Upper lobe of left lung (tissue), 4 donors: ENCODE results near the gene SPAM1.
"Not testable (repeated sequence)": the region's sequence is repeated elsewhere in the genome, so short reads cannot be mapped to it uniquely, and the experiment has no call there.

Experiments
- POLR2A ChIP-seq, 4 donors: fragments of 450-650 bp; IDR thresholded peaks; one replicate each; pipeline ENCODE4 v1.5.1; 2016 to 2017; ENCODE audit warnings: antibody characterized with exemption in 4 of 4, mild to moderate bottlenecking in 2 of 4
- POLR2AphosphoS5 ChIP-seq, 2 donors: sonication (generic); formaldehyde crosslinking; IDR thresholded peaks; one replicate each; pipeline ENCODE4 v1.5.1; 2017; ENCODE audit warnings: antibody characterized with exemption in 2 of 2
- TF ChIP-seq, protein P1 (sequence below), 6 experiments: fragments of 450-650 bp in 4 of 6; fragments of 200-600 bp in 2 of 6; sonication (generic) in 2 of 6; IDR thresholded peaks; one replicate each; pipeline ENCODE4 v1.5.1; 2016 to 2019; ENCODE audit warnings: antibody characterized with exemption in 6 of 6

DNA sequence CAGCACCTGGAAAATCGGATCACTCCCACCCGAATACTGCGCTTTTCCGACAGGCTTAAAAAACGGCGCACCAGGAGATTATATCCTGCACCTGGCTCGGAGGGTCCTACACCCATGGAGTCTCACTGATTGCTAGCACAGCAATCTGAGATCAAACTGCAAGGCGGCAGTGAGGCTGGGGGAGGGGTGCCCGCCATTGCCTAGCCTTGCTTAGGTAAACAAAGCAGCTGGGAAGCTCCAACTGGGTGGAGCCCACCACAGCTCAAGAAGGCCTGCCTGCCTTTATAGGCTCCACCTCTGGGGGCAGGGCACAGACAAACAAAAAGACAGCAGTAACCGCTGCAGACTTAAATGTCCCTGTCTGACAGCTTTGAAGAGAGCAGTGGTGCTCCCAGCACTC lies 30.3 kb upstream of the SPAM1 start:
- TF ChIP-seq, protein P1, sequence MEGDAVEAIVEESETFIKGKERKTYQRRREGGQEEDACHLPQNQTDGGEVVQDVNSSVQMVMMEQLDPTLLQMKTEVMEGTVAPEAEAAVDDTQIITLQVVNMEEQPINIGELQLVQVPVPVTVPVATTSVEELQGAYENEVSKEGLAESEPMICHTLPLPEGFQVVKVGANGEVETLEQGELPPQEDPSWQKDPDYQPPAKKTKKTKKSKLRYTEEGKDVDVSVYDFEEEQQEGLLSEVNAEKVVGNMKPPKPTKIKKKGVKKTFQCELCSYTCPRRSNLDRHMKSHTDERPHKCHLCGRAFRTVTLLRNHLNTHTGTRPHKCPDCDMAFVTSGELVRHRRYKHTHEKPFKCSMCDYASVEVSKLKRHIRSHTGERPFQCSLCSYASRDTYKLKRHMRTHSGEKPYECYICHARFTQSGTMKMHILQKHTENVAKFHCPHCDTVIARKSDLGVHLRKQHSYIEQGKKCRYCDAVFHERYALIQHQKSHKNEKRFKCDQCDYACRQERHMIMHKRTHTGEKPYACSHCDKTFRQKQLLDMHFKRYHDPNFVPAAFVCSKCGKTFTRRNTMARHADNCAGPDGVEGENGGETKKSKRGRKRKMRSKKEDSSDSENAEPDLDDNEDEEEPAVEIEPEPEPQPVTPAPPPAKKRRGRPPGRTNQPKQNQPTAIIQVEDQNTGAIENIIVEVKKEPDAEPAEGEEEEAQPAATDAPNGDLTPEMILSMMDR (IDR thresholded peaks at IDR 0.05) = not testable (repeated sequence)
- not testable (repeated sequence) for TF ChIP-seq POLR2AphosphoS5, POLR2A (IDR thresholded peaks at IDR 0.05)
